Fibroblast of lung (primary cell): ENCODE data around the gene PPT1. TPM values are rescaled to one million over a fixed set of nuclear protein-coding genes. Genes with fewer than 3 reads are reported as not detected.
A peak's percentile ranks its signal among the peaks of the same experiment; 100 is the strongest.

Experiments
- DNase-seq, 2 donors: peaks; one replicate each; pipeline versions ENCODE4 v3.0.0 to v3.0.0-alpha.2; 2010; ENCODE audit warnings: low read depth in 2 of 2
- H2AFZ ChIP-seq: 2 replicates; pipeline ENCODE4 v1.5.1; 2012; ENCODE audit warnings: low read length, control low read depth, inconsistent platforms
- H3K27ac ChIP-seq: 2 replicates; pipeline ENCODE4 v1.5.1; 2011; ENCODE audit warnings: low read length, control low read depth; ENCODE audit not compliant: insufficient read depth
- H3K27me3 ChIP-seq: 2 replicates; pipeline ENCODE4 v1.5.1; 2011; ENCODE audit warnings: mild to moderate bottlenecking, low read length; ENCODE audit not compliant: control insufficient read depth, insufficient read depth
- H3K36me3 ChIP-seq: 2 replicates; pipeline ENCODE4 v1.5.1; 2011; ENCODE audit warnings: low read length; ENCODE audit not compliant: control insufficient read depth, insufficient read depth
- H3K4me1 ChIP-seq: 2 replicates; pipeline ENCODE4 v1.5.1; 2011; ENCODE audit warnings: low read length; ENCODE audit not compliant: control insufficient read depth, insufficient read depth; ENCODE audit errors: extremely low read depth
- H3K4me2 ChIP-seq: 2 replicates; pipeline ENCODE4 v1.5.1; 2011; ENCODE audit warnings: low read length, control low read depth; ENCODE audit not compliant: insufficient read depth; ENCODE audit errors: extremely low read depth
- H3K4me3 ChIP-seq, 4 experiments: fragments of 200-600 bp in 1 of 4; sonication (generic) in 1 of 4; replicated peaks in 1 of 4; 2 replicates each; pipeline ENCODE4 v1.5.1; 2011 to 2016; ENCODE audit warnings: low read length in 4 of 4, low read depth in 3 of 4, mild to moderate bottlenecking in 3 of 4, control low read depth in 2 of 4, inconsistent platforms in 1 of 4, mixed read lengths in 1 of 4; ENCODE audit not compliant: insufficient read depth in 1 of 4; ENCODE audit errors: control extremely low read depth in 1 of 4
- H3K79me2 ChIP-seq: 2 replicates; pipeline ENCODE4 v1.5.1; 2012; ENCODE audit warnings: mild to moderate bottlenecking, low read length, inconsistent platforms; ENCODE audit not compliant: control insufficient read depth, insufficient read depth
- H3K9ac ChIP-seq: 2 replicates; pipeline ENCODE4 v1.5.1; 2011; ENCODE audit warnings: mild to moderate bottlenecking, low read length, control low read depth; ENCODE audit not compliant: insufficient read depth
- H3K9me3 ChIP-seq: 2 replicates; pipeline ENCODE4 v1.5.1; 2012; ENCODE audit warnings: low read depth, low read length; ENCODE audit not compliant: control insufficient read depth, insufficient read depth
- H4K20me1 ChIP-seq: 2 replicates; pipeline ENCODE4 v1.5.1; 2011; ENCODE audit warnings: low read length; ENCODE audit not compliant: control insufficient read depth, insufficient read depth; ENCODE audit errors: extremely low read depth
- CTCF ChIP-seq, 2 donors: IDR thresholded peaks in 1 of 2; conservative IDR thresholded peaks in 1 of 2; 1 replicate in 1 of 2; 2 replicates in 1 of 2; pipeline ENCODE4 v1.5.1; 2011 to 2012; ENCODE audit warnings: low read length in 2 of 2, control low read depth in 1 of 2, inconsistent platforms in 1 of 2, low read depth in 1 of 2, mild to moderate bottlenecking in 1 of 2
- EZH2 ChIP-seq: IDR thresholded peaks from 2 replicates; pipeline ENCODE4 v1.5.1; 2012; ENCODE audit warnings: low read length, control low read depth, mild to moderate bottlenecking; ENCODE audit errors: missing control alignments
- polyA plus RNA-seq, 2 donors: library from polyadenylated mRNA; depleted of rRNA in 1 of 2; stranded (reverse) in 1 of 2; unstranded in 1 of 2; fragments of >200 nt; gene quantifications; 2 replicates each; pipeline ENCODE4 v1.2.1, GENCODE V29; 2011 to 2012; ENCODE audit warnings: missing spikeins in 1 of 2
- total RNA-seq: library from RNA; depleted of rRNA; stranded (reverse); fragments of >200 nt; gene quantifications from 2 replicates; pipeline ENCODE4 v1.2.1, GENCODE V29; 2014

The PPT1 gene
- total and polyA plus RNA-seq, 2 donors (not counting 1 experiment from before 2014, with no cell fraction given) = 41.0 to 81.1 TPM

DNA sequence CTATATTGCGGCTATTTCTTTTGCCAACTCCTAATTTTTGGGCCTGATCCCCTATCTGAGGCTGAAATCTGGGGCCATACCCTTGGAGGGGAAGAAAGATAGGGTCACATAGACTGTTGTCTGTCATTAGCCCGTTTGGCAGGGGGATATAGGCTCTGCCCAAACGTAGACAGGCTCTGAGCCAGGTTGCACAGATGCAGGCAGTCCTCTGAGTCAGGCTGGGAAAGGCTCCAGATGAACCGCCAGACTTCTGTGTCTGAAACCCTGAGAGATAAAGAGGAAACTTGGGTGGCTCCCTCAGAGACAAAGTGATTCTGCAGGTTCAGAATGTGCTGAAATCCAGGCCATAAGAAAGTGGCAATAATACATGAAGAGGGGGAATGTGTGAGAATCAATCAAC, 60.5 kb downstream of the PPT1 start:
- peaks cover 20% of the 10 kb centered on the region for H3K4me1 ChIP-seq
- no peaks in the 10 kb centered on the region for H3K36me3 ChIP-seq
- peaks cover 10% of the 10 kb centered on the region for H3K79me2 ChIP-seq
- peak; percentile 84 to 93 for DNase-seq
- peak overlapping the region in 1 of 4 experiments; percentile 5 for H3K4me3 ChIP-seq
- H3K27me3 ChIP-seq = no peaks in the 10 kb centered on the region
- H4K20me1 ChIP-seq = no peaks in the 10 kb centered on the region
- no peak overlapping the region for H3K27ac ChIP-seq
- peak overlapping the region; percentile 52 for H3K4me2 ChIP-seq
- H3K9ac ChIP-seq = no peak overlapping the region
- H3K9me3 ChIP-seq = no peaks in the 10 kb centered on the region
- no peak for TF ChIP-seq CTCF (conservative IDR thresholded peaks at IDR 0.05 in 1 of 2, IDR thresholded peaks at IDR 0.05 in 1 of 2; ENCODE audit: low read depth in 1 of 2, low read length in 2 of 2)
- TF ChIP-seq EZH2 = no peak
- H2AFZ ChIP-seq = no peak overlapping the region

DNA sequence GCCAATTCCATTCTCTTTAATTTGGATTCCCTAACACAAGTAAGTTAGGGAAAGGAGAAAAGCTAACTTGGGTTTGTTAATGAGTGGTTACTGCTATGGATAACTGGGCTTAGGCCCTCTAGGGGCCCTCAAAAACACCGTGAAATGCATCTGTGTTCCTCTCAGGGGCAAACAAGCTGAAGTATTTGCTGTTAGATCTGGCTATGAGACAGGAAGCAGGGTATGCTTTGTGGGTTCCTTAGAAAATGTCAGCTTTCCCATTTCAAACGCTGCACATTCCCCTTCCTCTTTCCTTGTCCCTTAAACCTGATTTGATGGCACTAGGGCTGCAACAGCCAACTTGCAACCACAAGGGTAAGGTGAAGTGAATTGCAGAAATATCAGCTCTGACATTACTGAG, 62.2 kb downstream of the PPT1 start:
- no peaks in the 10 kb centered on the region for H3K27me3 ChIP-seq
- TF ChIP-seq CTCF (conservative IDR thresholded peaks at IDR 0.05 in 1 of 2, IDR thresholded peaks at IDR 0.05 in 1 of 2; ENCODE audit: low read depth in 1 of 2, low read length in 2 of 2) (no peak), EZH2 (no peak)
- H3K79me2 ChIP-seq = no peaks in the 10 kb centered on the region
- H4K20me1 ChIP-seq = no peaks in the 10 kb centered on the region
- H3K4me3 ChIP-seq = no peak overlapping the region
- H2AFZ ChIP-seq = no peak overlapping the region
- H3K9me3 ChIP-seq = no peaks in the 10 kb centered on the region
- H3K9ac ChIP-seq = no peak overlapping the region
- no peak overlapping the region for H3K4me2 ChIP-seq
- H3K27ac ChIP-seq = no peak overlapping the region
- H3K36me3 ChIP-seq = no peaks in the 10 kb centered on the region
- H3K4me1 ChIP-seq = peaks cover 20% of the 10 kb centered on the region
- DNase-seq = no peak

DNA sequence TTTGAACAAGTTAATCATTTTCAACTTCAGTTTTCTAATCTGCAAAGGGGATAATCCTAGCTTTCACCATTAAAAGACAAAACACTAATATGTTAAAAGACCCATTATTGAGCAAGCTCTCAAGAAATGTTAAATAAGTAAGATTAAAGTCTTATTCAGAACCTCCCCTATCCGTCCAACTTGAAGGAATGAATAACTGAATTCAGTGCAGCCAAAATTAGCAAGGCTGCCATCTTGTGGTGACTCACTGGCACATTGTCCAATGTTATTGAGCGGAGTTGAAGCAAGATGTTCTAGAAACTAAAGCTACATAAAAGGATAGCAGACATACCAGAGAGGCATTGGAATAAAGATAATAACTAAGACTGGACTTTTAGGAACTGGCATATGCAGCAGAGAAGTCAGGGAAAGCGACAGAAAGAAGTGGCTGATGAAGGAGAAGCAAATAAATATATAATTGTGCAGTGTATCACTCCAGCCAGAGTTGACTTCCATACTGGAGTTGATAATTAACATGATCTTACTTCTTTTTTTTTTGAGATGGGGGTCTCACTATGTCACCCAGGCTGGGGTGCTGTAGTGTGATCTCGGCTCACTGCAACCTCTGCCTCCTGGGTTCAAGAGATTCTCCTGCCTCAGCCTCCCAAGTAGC, 64.7 kb downstream of the PPT1 start:
- H3K36me3 ChIP-seq = no peaks in the 10 kb centered on the region
- H3K27ac ChIP-seq = no peak overlapping the region
- H3K4me3 ChIP-seq = no peak overlapping the region
- H3K4me2 ChIP-seq = no peak overlapping the region
- H3K79me2 ChIP-seq = no peaks in the 10 kb centered on the region
- no peak overlapping the region for H2AFZ ChIP-seq
- peak; percentile 67 to 79 for DNase-seq
- no peak overlapping the region for H3K9ac ChIP-seq
- no peaks in the 10 kb centered on the region for H3K9me3 ChIP-seq
- no peaks in the 10 kb centered on the region for H3K27me3 ChIP-seq
- TF ChIP-seq CTCF (conservative IDR thresholded peaks at IDR 0.05 in 1 of 2, IDR thresholded peaks at IDR 0.05 in 1 of 2; ENCODE audit: low read depth in 1 of 2, low read length in 2 of 2) = peak; percentile 61 to 70
- no peak for TF ChIP-seq EZH2
- H4K20me1 ChIP-seq = no peaks in the 10 kb centered on the region
- H3K4me1 ChIP-seq = peaks cover 9% of the 10 kb centered on the region
